Cerebellar nuclear complex (tissue), 1 donor: ENCODE data around the gene PMEPA1.

Experiments
- DNase-seq, 2 experiments: peaks; one replicate each; lab custom pipeline; 2025; lab: John Stamatoyannopoulos, UW

PMEPA1 gene

GRCh38 chr20:57622579-57623381 lies 87.0 kb downstream of the PMEPA1 start:
- DNase-seq: no peak

DNA sequence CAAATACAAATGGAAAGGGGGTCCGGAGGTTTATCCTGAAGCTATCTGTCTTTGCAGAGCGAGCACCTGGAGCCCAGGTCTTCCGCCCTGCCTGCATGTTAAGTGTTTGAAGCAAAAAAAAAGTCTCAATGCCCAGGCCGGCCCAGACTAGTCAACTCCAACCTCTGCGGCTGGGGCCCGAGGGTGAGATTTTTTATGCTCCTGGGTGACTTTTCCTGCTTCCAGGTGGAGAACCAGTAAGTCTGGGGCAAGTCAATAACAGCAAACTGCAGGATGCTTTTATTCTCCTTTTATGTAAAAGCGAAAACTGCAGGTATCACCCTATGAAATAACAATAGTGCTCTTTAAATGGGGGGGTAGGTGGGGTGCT lies 87.6 kb downstream of the PMEPA1 start:
- DNase-seq: no peak

GRCh38 chr20:57621421-57622200 lies 88.2 kb downstream of the PMEPA1 start:
- no peak for DNase-seq

DNA sequence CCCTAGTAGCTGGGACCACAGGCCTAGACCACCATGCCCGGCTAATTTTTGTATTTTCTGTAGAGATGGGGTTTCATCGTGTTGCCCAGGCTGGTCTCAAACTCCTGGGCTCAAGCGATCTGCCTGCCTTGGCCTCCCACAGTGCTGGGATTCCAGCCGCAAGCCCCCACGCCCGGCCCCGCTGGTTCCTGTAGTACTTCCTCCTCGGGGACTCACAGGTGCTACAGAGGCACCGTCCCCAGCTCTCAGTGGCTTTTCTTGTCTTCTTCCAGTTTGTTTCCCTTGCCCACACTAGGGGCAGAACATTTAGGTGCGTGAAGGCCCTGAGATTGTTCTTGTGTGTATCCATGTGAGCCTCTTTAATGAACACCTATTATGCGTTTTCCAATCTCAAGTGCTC lies 88.8 kb downstream of the PMEPA1 start:
- no peak for DNase-seq

- no peak for DNase-seq
Observed at GRCh38 chr20:57620274-57620990, 89.4 kb downstream of the PMEPA1 start, which contains the start of gene ZBP1. TSS of gene ZBP1 (minus strand) at chr20:57620426. CDS start at chr20:57620295, 131 bp downstream.

- DNase-seq: no peak
Observed at GRCh38 chr20:57619051-57619831, 90.6 kb downstream of the PMEPA1 start.

DNA sequence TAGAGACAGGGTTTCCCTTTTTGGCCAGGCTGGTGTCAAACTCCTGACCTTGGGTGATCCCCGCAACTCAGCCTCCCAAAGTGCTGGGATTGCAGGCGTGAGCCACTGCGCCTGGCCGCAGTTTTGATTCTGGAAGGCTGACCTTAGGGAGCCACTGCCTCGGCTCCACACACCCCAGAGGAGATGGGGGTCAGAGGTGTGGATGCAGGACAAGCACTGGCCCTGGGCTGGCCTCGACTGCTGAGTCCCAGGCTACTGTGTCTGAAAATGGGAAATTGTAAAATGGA lies 91.1 kb downstream of the PMEPA1 start:
- DNase-seq: no peak

- DNase-seq: no peak
Observed at GRCh38 chr20:57618091-57618763, 91.6 kb downstream of the PMEPA1 start.

DNA sequence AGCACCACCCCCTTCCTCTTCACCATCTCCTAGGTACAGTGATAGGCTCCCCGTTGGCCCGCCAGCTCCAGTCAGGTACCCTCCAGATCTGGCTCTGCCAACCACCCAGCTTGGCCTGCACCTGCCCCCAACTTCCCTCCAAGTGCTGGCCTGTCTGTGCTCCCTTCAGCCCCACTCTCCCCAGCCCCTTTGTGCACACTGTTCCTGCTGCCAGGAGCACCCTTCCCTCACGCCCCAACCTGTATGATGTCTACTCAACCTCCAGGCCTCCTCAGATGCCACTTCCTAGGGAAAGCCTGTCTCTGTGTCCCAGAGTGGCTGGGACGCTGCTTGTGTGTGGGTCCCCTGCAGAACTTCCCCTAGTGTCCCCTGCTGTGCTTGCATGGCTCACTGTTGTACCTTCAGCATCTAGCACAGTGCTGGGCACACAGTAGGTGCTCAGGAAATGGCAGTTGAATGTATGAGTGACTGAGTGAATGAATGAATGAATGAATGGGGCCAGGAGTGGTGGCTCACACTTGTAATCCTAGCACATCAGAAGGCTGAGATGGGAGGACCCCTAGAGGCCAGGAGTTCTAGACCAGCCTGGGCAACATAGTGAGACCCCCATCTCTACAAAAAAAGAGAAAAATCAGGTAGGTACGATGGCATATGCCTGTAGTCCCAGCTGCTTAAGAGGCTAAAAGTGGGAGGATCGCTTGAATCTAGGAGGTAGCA lies 92.6 kb downstream of the PMEPA1 start:
- DNase-seq: no peak

GRCh38 chr20:57616143-57616951 lies 93.5 kb downstream of the PMEPA1 start:
- no peak for DNase-seq

GRCh38 chr20:57615445-57615811 lies 94.4 kb downstream of the PMEPA1 start:
- DNase-seq: no peak

GRCh38 chr20:57614490-57615444 lies 95.0 kb downstream of the PMEPA1 start:
- DNase-seq: no peak

- DNase-seq: no peak
Observed at GRCh38 chr20:57613481-57613921, 96.3 kb downstream of the PMEPA1 start.

- no peak for DNase-seq
Observed at GRCh38 chr20:57612916-57613315, 96.9 kb downstream of the PMEPA1 start.

- no peak for DNase-seq
Observed at GRCh38 chr20:57612436-57612835, 97.4 kb downstream of the PMEPA1 start.

DNA sequence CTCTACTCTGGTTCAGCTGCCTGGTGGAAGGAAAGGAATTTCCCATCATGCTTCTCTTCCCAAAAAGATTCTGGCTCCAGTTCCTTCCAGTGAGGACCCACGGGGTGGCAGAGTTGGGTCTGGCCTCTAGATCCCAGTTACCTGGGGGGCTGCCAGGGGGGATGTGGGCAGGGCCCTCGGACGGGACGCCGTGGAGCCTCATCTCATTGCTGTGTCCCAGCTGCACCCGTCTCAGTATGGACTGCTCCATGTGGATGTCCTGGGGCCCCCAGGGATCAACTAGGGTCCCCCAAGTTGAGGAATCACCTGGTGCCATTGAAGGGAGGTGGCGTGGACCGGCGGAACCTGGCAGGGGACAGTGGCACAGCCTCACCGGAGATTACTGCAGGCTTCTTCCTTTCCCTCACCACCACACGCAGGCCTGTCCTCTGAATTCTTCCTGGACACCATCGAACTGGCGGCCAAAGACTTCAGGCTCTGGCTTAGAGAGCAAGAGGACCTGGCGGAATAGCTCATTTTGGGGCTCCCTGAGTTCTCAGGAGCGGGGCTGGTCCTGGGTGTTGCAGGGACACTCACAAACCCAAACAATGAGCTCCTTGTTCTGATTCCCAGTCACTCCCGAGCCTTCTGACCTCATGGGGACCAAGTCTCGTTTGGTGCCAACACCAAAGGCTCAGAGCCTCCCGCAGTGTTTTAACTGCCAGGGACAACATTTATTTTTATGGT lies 98.1 kb downstream of the PMEPA1 start:
- no peak for DNase-seq

DNA sequence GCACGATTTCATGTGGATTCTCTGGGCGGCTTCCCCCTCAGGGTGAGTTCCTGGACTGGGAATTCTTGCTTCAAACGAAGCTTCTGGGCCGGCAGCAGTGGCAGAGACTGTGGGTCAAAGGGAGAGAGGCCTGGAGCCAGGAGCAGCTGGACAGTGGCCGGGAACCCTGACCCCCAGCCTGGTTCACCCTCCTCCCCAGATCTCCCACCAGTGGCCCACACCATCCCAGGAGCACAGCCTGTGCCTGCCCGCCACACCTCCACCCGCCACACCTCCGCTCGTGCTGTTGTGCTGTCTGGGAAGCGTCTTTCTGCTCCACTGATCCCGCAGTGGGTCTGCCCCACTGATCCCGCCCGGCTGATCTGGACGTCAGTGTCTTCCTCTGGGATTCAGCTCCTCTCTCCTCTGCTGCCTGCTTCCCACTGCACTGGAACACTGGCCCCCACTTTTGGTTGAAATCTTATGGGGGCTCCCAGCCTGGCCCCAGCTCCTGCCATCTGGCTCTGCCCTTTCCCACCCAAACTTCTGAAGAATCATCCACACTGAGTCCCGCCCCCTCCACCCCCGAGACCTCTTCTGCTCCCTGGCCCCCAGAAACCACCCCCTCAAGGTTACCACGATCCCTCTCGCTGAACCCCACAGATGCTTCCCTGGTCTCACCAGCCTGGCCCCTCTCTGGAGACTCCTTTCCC lies 99.4 kb downstream of the PMEPA1 start:
- DNase-seq: no peak

GRCh38 chr20:57609842-57610167 lies 100.0 kb downstream of the PMEPA1 start:
- DNase-seq: no peak
